HepG2 (cell line): ENCODE data around the gene DOK7. TPM values are rescaled to one million over a fixed set of nuclear protein-coding genes. Genes with fewer than 3 reads are reported as not detected.

Source experiments
- ATAC-seq: fragments of 200-7000 bp; cut with Tn5 transposase; 3 replicates; pipeline ENCODE4 v1.9.1; 2020; ENCODE audit warnings: mild to moderate bottlenecking, moderate library complexity
- BruUV-seq: library from RNA; stranded (reverse); fragments of 400-500 nt; replicated peaks from 2 replicates; lab custom pipeline; 2021; lab: Mats Ljungman, UMichigan
- CTCF ChIA-PET: fragments of 300-600 bp; formaldehyde crosslinking; extraction: SDS; loops from one replicate; lab custom pipeline; 2021; ENCODE audit warnings: low total read pairs, inconsistent platforms, low intra/inter-chr PET ratio; lab: Yijun Ruan, JAX
- POLR2A ChIA-PET: fragments of 350-600 bp; sonication (Branson Sonifier 250); formaldehyde crosslinking; loops from one replicate; lab custom pipeline; 2020; ENCODE audit warnings: antibody characterized with exemption, inconsistent platforms; lab: Yijun Ruan, JAX
- DNase-seq: peaks from one replicate; pipeline ENCODE4 v3.0.0-alpha.2; 2015; ENCODE audit warnings: low spot score
- FAIRE-seq: peaks from 3 replicates; lab custom pipeline; 2011; peaks lifted over from hg19 to GRCh38; lab: Jason Lieb, UNC
- H2AFZ ChIP-seq: one replicate; pipeline ENCODE4 v1.6.1; 2011; ENCODE audit warnings: low read length, inconsistent platforms
- H3K27ac ChIP-seq: fragments of 300-600 bp; 3 replicates; pipeline ENCODE4 v1.8.0; 2011; ENCODE audit warnings: mixed run types, mild to moderate bottlenecking, mixed read lengths, low read length, inconsistent platforms; ENCODE audit not compliant: insufficient read depth; ENCODE audit errors: extremely low read length
- H3K27me3 ChIP-seq, 2 experiments: fragments of 200-600 bp in 1 of 2; 2 replicates in 1 of 2; 3 replicates in 1 of 2; pipeline versions ENCODE4 v1.6.0 to v1.8.0; 2011; ENCODE audit warnings: low read length in 2 of 2, mild to moderate bottlenecking in 2 of 2, moderate library complexity in 2 of 2, inconsistent platforms in 1 of 2; ENCODE audit not compliant: insufficient read depth in 2 of 2, control insufficient read depth in 1 of 2
- H3K36me3 ChIP-seq, 2 experiments: fragments of 200-600 bp in 1 of 2; replicated peaks in 1 of 2; 2 replicates in 1 of 2; 3 replicates in 1 of 2; pipeline versions ENCODE4 v1.5.1 to v1.8.0; 2011; ENCODE audit warnings: low read length in 2 of 2, inconsistent platforms in 1 of 2; ENCODE audit not compliant: insufficient read depth in 2 of 2, control insufficient read depth in 1 of 2
- H3K4me1 ChIP-seq: 2 replicates; pipeline ENCODE4 v1.5.1; 2012; ENCODE audit warnings: low read length, inconsistent platforms; ENCODE audit not compliant: insufficient read depth
- H3K4me2 ChIP-seq: 2 replicates; pipeline ENCODE4 v1.6.0; 2011; ENCODE audit warnings: low read depth, low read length, inconsistent platforms
- H3K4me3 ChIP-seq, 3 experiments: fragments of 200-600 bp in 1 of 3; sonication (generic), shearing (Covaris generic) in 1 of 3; replicated peaks in 1 of 3; 2 replicates each; pipeline ENCODE4 v1.5.1; 2011 to 2016; ENCODE audit warnings: low read length in 3 of 3, inconsistent platforms in 2 of 3, low read depth in 2 of 3, mild to moderate bottlenecking in 2 of 3, control low read depth in 1 of 3, mixed read lengths in 1 of 3; ENCODE audit not compliant: insufficient read depth in 1 of 3
- H3K79me2 ChIP-seq: one replicate; pipeline ENCODE4 v1.6.1; 2011; ENCODE audit warnings: low read length, inconsistent platforms; ENCODE audit not compliant: insufficient read depth
- H3K9ac ChIP-seq: 2 replicates; pipeline ENCODE4 v1.6.0; 2011; ENCODE audit warnings: mild to moderate bottlenecking, low read depth, low read length, inconsistent platforms; ENCODE audit not compliant: insufficient read depth
- H3K9me3 ChIP-seq: 2 replicates; pipeline ENCODE4 v1.5.1; 2012; ENCODE audit warnings: mild to moderate bottlenecking, low read length
- H4K20me1 ChIP-seq: 2 replicates; pipeline ENCODE4 v1.6.0; 2011; ENCODE audit warnings: inconsistent platforms, mild to moderate bottlenecking, low read length, moderate library complexity; ENCODE audit not compliant: insufficient read depth
- ATF6 ChIP-seq: sonication (generic); formaldehyde crosslinking; conservative IDR thresholded peaks from 2 replicates; pipeline ENCODE4 v1.4.0; 2020; ENCODE audit warnings: missing genetic modification reagents
- ATRX ChIP-seq: sonication (generic); formaldehyde crosslinking; IDR thresholded peaks from 2 replicates; pipeline ENCODE4 v1.4.0; 2020; ENCODE audit warnings: missing genetic modification reagents, borderline replicate concordance
- CREBL2 ChIP-seq: sonication (generic); formaldehyde crosslinking; IDR thresholded peaks from 2 replicates; pipeline ENCODE4 v1.8.1; 2023; ENCODE audit warnings: missing genetic modification reagents, mild to moderate bottlenecking, borderline replicate concordance
- ESRRA ChIP-seq: sonication (generic); formaldehyde crosslinking; IDR thresholded peaks from 2 replicates; pipeline ENCODE4 v1.5.1; 2020; ENCODE audit warnings: mild to moderate bottlenecking, low read depth, missing genetic modification reagents
- HNRNPLL ChIP-seq: fragments of 200-400 bp; formaldehyde crosslinking; IDR thresholded peaks from 2 replicates; pipeline ENCODE4 v1.6.1; 2017; ENCODE audit warnings: mild to moderate bottlenecking, low read depth, low read length; ENCODE audit not compliant: poor library complexity, severe bottlenecking
- HOXA3 ChIP-seq: sonication (generic); formaldehyde crosslinking; IDR thresholded peaks from 2 replicates; pipeline ENCODE4 v1.5.0; 2020; ENCODE audit warnings: missing genetic modification reagents
- KAT2B ChIP-seq: fragments of 150-350 bp; IDR thresholded peaks from 2 replicates; pipeline ENCODE4 v1.6.1; 2014; ENCODE audit warnings: low read depth, low read length, borderline replicate concordance
- POLR2A ChIP-seq, 2 experiments: IDR thresholded peaks; 2 replicates each; pipeline ENCODE4 v1.6.1; 2011; ENCODE audit warnings: low read depth in 2 of 2, low read length in 2 of 2, mild to moderate bottlenecking in 1 of 2, moderate library complexity in 1 of 2; ENCODE audit not compliant: insufficient read depth in 1 of 2
- RFX1 ChIP-seq: fragments of 450-650 bp; IDR thresholded peaks from 2 replicates; pipeline ENCODE4 v1.6.1; 2017
- SNAPC5 ChIP-seq: sonication (generic); formaldehyde crosslinking; IDR thresholded peaks from 2 replicates; pipeline ENCODE4 v1.8.1; 2023; ENCODE audit warnings: mild to moderate bottlenecking, missing genetic modification reagents, borderline replicate concordance
- ZNF292 ChIP-seq: sonication (generic); formaldehyde crosslinking; IDR thresholded peaks from 2 replicates; pipeline ENCODE4 v1.8.1; 2022; ENCODE audit warnings: mild to moderate bottlenecking, low read depth, missing genetic modification reagents, borderline replicate concordance
- ZNF337 ChIP-seq: sonication (generic); formaldehyde crosslinking; IDR thresholded peaks from 2 replicates; pipeline ENCODE4 v1.5.1; 2020; ENCODE audit warnings: missing genetic modification reagents, low read depth, mild to moderate bottlenecking, borderline replicate concordance
- ZNF484 ChIP-seq: sonication (generic); formaldehyde crosslinking; IDR thresholded peaks from 2 replicates; pipeline ENCODE4 v1.5.1; 2020; ENCODE audit warnings: mild to moderate bottlenecking, low read depth, missing genetic modification reagents, borderline replicate concordance
- ZNF674 ChIP-seq: sonication (generic); formaldehyde crosslinking; IDR thresholded peaks from 2 replicates; pipeline ENCODE4 v1.5.0; 2020; ENCODE audit warnings: low read depth, mild to moderate bottlenecking, missing genetic modification reagents
- WGBS: methylation state at CpG from one replicate; pipeline ENCODE4 v1.1.6; 2017; ENCODE audit warnings: low lambda C conversion rate; 5-methylcytosine and 5-hydroxymethylcytosine counted together
- in situ Hi-C: cut with HindIII; loops from 2 replicates; pipeline ENCODE4 v1.10.0; 2017; ENCODE audit warnings: low pct_unique_long_range_greater_than_20kb; ENCODE audit not compliant: extremely low pct_ligation_motif_present
- intact Hi-C: fragments of 100-400 bp; cut with micrococcal nuclease; formaldehyde crosslinking; loops from one replicate; pipeline ENCODE4 v1.10.0; 2022; ENCODE audit not compliant: unreplicated experiment
- polyA plus RNA-seq, 8 experiments: library from polyadenylated mRNA; depleted of rRNA in 3 of 8; stranded (reverse) in 7 of 8; unstranded in 1 of 8; fragments of >200 nt; fragmentation: Illumina TruSeq in 4 of 8; extraction: Trizol in 4 of 8; gene quantifications; 2 replicates each; pipeline versions ENCODE4 v1.2.1 to v1.2.3, GENCODE V29; 2011 to 2016; ENCODE audit warnings: low read depth in 4 of 8, missing spikeins in 1 of 8, mixed read lengths in 1 of 8; ENCODE audit not compliant: insufficient read depth in 1 of 8
- total RNA-seq, 5 experiments: library from RNA; depleted of rRNA; stranded (reverse); fragments of >200 nt; fragmentation: Illumina TruSeq; extraction: Trizol; gene quantifications; 2 replicates each; pipeline ENCODE4 v1.2.3, GENCODE V29; 2016; ENCODE audit warnings: low read depth in 1 of 5
- TF ChIP-seq, protein P1 (sequence below): sonication (generic); formaldehyde crosslinking; IDR thresholded peaks from 2 replicates; pipeline ENCODE4 v1.4.0; 2020; ENCODE audit warnings: mild to moderate bottlenecking, missing genetic modification reagents
- TF ChIP-seq, protein P2 (sequence below): IDR thresholded peaks from 2 replicates; pipeline ENCODE4 v1.6.1; 2016

The DOK7 gene
- total and polyA plus RNA-seq, 2 of the 13 experiments (the other 11 are each of a cell fraction or from before 2014, with no cell fraction given), result 0.03 to 0.07 TPM

GRCh38 chr4:3532751-3533422 lies 69.8 kb downstream of the DOK7 start:
- DNase-seq (no peak), FAIRE-seq (no peak), ATAC-seq (no peak)
- no peak overlapping the region for H3K27ac ChIP-seq
- CTCF ChIA-PET, result no interaction called here
- 64% methylated on average over 25 of the region's 42 CpGs for WGBS
- H3K4me2 ChIP-seq, result peak overlapping the region; percentile 62
- H3K9me3 ChIP-seq, result no peaks in the 10 kb centered on the region
- H4K20me1 ChIP-seq, result peaks cover 12% of the 10 kb centered on the region; the same call in 1 of the 2 replicates
- H3K27me3 ChIP-seq, result peaks cover 0 to 7% of the 10 kb centered on the region in 2 experiments; a peak in 2 of 5 replicates
- H3K9ac ChIP-seq, result no peak overlapping the region
- H3K79me2 ChIP-seq, result peaks cover 35% of the 10 kb centered on the region
- peak overlapping the region in 1 of 3 experiments; percentile 90; a peak in 2 of 6 replicates for H3K4me3 ChIP-seq
- peaks cover 9 to 14% of the 10 kb centered on the region in 2 experiments; a peak in 4 of 5 replicates for H3K36me3 ChIP-seq
- POLR2A ChIA-PET, result no interaction called here
- H2AFZ ChIP-seq, result no peak overlapping the region
- BruUV-seq, result no TSS peak
- intact Hi-C loops, result no loop called here
- in situ Hi-C loops, result no loop called here
- H3K4me1 ChIP-seq, result peaks cover 28% of the 10 kb centered on the region
- 0 out of 2 replicates have a peak, but pooled peaks have one; percentile 44 for TF ChIP-seq RFX1
- no peak for TF ChIP-seq SNAPC5
- no peak for TF ChIP-seq ESRRA (CRISPR knock-in tag)
- TF ChIP-seq ATRX (CRISPR knock-in tag), result no peak
- TF ChIP-seq HNRNPLL, result peak; percentile 7
- TF ChIP-seq, protein P1, sequence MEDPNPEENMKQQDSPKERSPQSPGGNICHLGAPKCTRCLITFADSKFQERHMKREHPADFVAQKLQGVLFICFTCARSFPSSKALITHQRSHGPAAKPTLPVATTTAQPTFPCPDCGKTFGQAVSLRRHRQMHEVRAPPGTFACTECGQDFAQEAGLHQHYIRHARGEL (CRISPR knock-in tag), result no peak
- TF ChIP-seq ZNF337, result no peak

DNA sequence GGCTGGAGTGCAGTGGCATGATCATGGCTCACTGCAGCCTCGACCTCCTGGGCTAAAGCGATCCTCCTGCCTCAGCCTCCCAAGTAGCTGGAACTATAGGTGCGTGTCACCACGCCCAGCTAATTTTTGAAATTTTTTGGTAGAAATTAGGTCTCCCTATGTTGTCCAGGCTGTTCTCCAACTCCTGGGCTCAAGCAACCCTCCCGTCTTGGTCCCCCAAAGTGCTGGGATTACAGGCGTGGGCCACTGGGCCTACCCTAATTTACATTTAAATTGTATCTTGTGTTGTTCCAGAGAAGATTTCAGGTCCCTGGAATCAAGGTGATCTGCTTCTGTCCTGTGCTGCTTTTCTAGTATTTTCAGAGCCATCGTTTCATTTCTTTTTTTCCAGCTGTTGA lies 70.3 kb downstream of the DOK7 start:
- POLR2A ChIA-PET, result no interaction called here
- ATAC-seq (no peak), FAIRE-seq (no peak)
- TF ChIP-seq ZNF292 (CRISPR knock-in tag) (no peak), ATF6 (CRISPR knock-in tag) (no peak), CREBL2 (CRISPR knock-in tag) (no peak), HOXA3 (CRISPR knock-in tag) (no peak), ZNF674 (no peak), KAT2B (no peak), ZNF484 (CRISPR knock-in tag) (no peak), POLR2A (IDR thresholded peaks at IDR 0.05; ENCODE audit: insufficient read depth in 1 of 2, low read depth in 2 of 2, low read length in 2 of 2) (no peak)
- TF ChIP-seq, protein P2, sequence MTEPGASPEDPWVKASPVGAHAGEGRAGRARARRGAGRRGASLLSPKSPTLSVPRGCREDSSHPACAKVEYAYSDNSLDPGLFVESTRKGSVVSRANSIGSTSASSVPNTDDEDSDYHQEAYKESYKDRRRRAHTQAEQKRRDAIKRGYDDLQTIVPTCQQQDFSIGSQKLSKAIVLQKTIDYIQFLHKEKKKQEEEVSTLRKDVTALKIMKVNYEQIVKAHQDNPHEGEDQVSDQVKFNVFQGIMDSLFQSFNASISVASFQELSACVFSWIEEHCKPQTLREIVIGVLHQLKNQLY (CRISPR knock-in tag), result no peak

More for the DNA sequence above, 70.3 kb downstream of the DOK7 start:
- H3K9me3 ChIP-seq, result no peaks in the 10 kb centered on the region
- H3K36me3 ChIP-seq, result peaks cover 9% of the 10 kb centered on the region in 2 experiments; a peak in 4 of 5 replicates
- in situ Hi-C loops (no loop called here), intact Hi-C loops (no loop called here)
- no peak for DNase-seq
- 45% methylated on average over 7 of the region's 7 CpGs for WGBS
- H3K4me3 ChIP-seq, result no peak overlapping the region
- H3K4me2 ChIP-seq, result no peak overlapping the region
- peaks cover 31% of the 10 kb centered on the region for H3K79me2 ChIP-seq
- no TSS peak for BruUV-seq
- H4K20me1 ChIP-seq, result peaks cover 12% of the 10 kb centered on the region; the same call in 1 of the 2 replicates
- H3K27me3 ChIP-seq, result peaks cover 0 to 7% of the 10 kb centered on the region in 2 experiments; a peak in 2 of 5 replicates
- H3K9ac ChIP-seq, result no peak overlapping the region
- CTCF ChIA-PET, result no interaction called here
- H3K27ac ChIP-seq, result no peak overlapping the region
- H2AFZ ChIP-seq, result no peak overlapping the region
- H3K4me1 ChIP-seq, result peaks cover 28% of the 10 kb centered on the region
